ENCODE data around the gene PRR12. TPM values are rescaled to one million over a fixed set of nuclear protein-coding genes. Genes with fewer than 3 reads are reported as not detected.
A peak's percentile ranks its signal among the peaks of the same experiment; 100 is the strongest.

The PRR12 gene
- total and polyA plus RNA-seq, 9 donors: 2.8 to 44.1 (median 30.1) TPM

GRCh38 chr19:49573009-49573408 is 18.0 kb upstream of the PRR12 start:
- TF ChIP-seq EP300 (IDR thresholded peaks at IDR 0.05): no peak
- no peak for TF ChIP-seq CTCF (IDR thresholded peaks at IDR 0.05)
- TF ChIP-seq POLR2A (IDR thresholded peaks at IDR 0.05): no peak
- intact Hi-C loops (cut with DNase I): loop anchor here in 1 of 4 donors (5.0 kb wide), 1 partner anchor 99 kb away; no protein-coding TSS in a partner anchor
- 82 to 89% (median 84%) methylated on average over 7 of the region's 7 CpGs for WGBS, 3 donors

GRCh38 chr19:49573425-49573824 is 17.6 kb upstream of the PRR12 start:
- intact Hi-C loops (cut with DNase I): loop anchor here in 1 of 4 donors (5.0 kb wide), 1 partner anchor 99 kb away; no protein-coding TSS in a partner anchor
- TF ChIP-seq POLR2A (IDR thresholded peaks at IDR 0.05) (no peak), CTCF (IDR thresholded peaks at IDR 0.05) (no peak), EP300 (IDR thresholded peaks at IDR 0.05) (no peak)
- no peak for DNase-seq
- peaks cover 6% of the 10 kb centered on the region for H3K4me1 ChIP-seq (ENCODE audit: insufficient read depth)
- H3K27ac ChIP-seq: no peak overlapping the region
- H3K4me3 ChIP-seq: no peak overlapping the region
- no peaks in the 10 kb centered on the region for H3K27me3 ChIP-seq
- H3K9me3 ChIP-seq: no peaks in the 10 kb centered on the region
- H3K36me3 ChIP-seq: no peaks in the 10 kb centered on the region
- 73 to 81% (median 75%) methylated on average over 3 of the region's 3 CpGs for WGBS, 3 donors

More at GRCh38 chr19:49573009-49573408, 18.0 kb upstream of the PRR12 start:
- no peak overlapping the region for H3K27ac ChIP-seq
- H3K9me3 ChIP-seq: no peaks in the 10 kb centered on the region
- H3K36me3 ChIP-seq: no peaks in the 10 kb centered on the region
- no peaks in the 10 kb centered on the region for H3K27me3 ChIP-seq
- peak in 1 of 5 donors; percentile 16 for DNase-seq
- H3K4me3 ChIP-seq: no peak overlapping the region
- H3K4me1 ChIP-seq (ENCODE audit: insufficient read depth): peaks cover 9% of the 10 kb centered on the region

DNA sequence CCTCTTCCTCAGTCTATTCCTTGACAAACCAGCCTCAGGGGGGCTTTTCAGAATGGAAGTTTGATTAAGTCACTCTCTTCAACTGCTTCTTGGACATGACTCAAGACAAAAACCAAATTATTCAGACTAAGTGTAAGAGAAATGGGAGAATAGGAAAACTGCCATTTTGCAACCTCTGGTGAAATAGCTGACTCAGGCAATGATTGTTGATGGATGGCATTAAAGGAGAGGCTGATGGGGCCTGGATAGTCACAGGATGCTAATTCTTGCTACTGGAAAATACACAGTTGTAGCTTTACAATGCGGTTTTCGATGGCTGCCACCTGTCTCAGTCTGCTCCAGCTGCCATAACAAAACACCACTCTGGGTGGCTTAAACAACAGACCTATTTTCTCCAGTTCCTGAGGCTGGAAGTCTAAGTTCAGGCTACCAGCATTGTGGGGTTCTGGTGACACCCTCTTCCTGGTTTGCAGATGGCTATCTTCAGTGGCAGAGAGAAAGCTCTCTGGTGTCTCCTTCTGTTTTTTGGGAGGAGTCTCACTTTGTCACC is 16.7 kb upstream of the PRR12 start:
- H3K4me3 ChIP-seq: no peak overlapping the region
- peaks cover 6% of the 10 kb centered on the region for H3K4me1 ChIP-seq (ENCODE audit: insufficient read depth)
- H3K27ac ChIP-seq: no peak overlapping the region
- no peaks in the 10 kb centered on the region for H3K36me3 ChIP-seq
- WGBS, 3 donors: 73 to 84% (median 76%) methylated on average over 2 of the region's 2 CpGs
- no peak for TF ChIP-seq EP300 (IDR thresholded peaks at IDR 0.05)
- TF ChIP-seq CTCF (IDR thresholded peaks at IDR 0.05): no peak
- intact Hi-C loops (cut with DNase I): loop anchor here in 1 of 4 donors (5.0 kb wide), 1 partner anchor 98 kb away; no protein-coding TSS in a partner anchor
- DNase-seq: no peak
- H3K27me3 ChIP-seq: no peaks in the 10 kb centered on the region
- H3K9me3 ChIP-seq: no peaks in the 10 kb centered on the region

- H3K4me3 ChIP-seq: no peak overlapping the region
- no peak overlapping the region for H3K27ac ChIP-seq
- DNase-seq: no peak
- intact Hi-C loops (cut with DNase I): no loop called here
- TF ChIP-seq CTCF (IDR thresholded peaks at IDR 0.05) (no peak), POLR2A (IDR thresholded peaks at IDR 0.05) (no peak), EP300 (IDR thresholded peaks at IDR 0.05) (no peak)
- no peaks in the 10 kb centered on the region for H3K27me3 ChIP-seq
- H3K36me3 ChIP-seq: no peaks in the 10 kb centered on the region
- 50 to 64% (median 55%) methylated on average over 4 of the region's 4 CpGs for WGBS, 3 donors
- peaks cover 2% of the 10 kb centered on the region for H3K4me1 ChIP-seq (ENCODE audit: insufficient read depth)
- no peaks in the 10 kb centered on the region for H3K9me3 ChIP-seq
These were observed 11.8 kb upstream of the PRR12 start for GRCh38 chr19:49579193-49579592.
